AG04449 (cell line): ENCODE results near the gene TNF.

Source experiments
- CTCF ChIA-PET: fragments of 350-600 bp; formaldehyde crosslinking; extraction: SDS; loops from one replicate; lab custom pipeline; 2021; ENCODE audit warnings: antibody characterized with exemption; lab: Yijun Ruan, JAX
- POLR2A ChIA-PET: fragments of 400-600, 350-600 bp; formaldehyde crosslinking; extraction: SDS; loops from one replicate; lab custom pipeline; 2020; ENCODE audit warnings: antibody characterized with exemption, inconsistent platforms; lab: Yijun Ruan, JAX
- DNase-seq: peaks from one replicate; pipeline ENCODE4 v3.0.0-alpha.2; 2010; ENCODE audit warnings: low read depth, low spot score
- H3K4me3 ChIP-seq: 2 replicates; pipeline ENCODE4 v1.5.1; 2011; ENCODE audit warnings: low read depth, mild to moderate bottlenecking, control low read depth, low read length
- CTCF ChIP-seq: IDR thresholded peaks from one replicate; pipeline ENCODE4 v1.5.1; 2011; ENCODE audit warnings: mild to moderate bottlenecking, moderate library complexity, low read length, control low read depth, inconsistent platforms; ENCODE audit not compliant: insufficient read depth; ENCODE audit errors: missing control alignments

TNF gene

DNA sequence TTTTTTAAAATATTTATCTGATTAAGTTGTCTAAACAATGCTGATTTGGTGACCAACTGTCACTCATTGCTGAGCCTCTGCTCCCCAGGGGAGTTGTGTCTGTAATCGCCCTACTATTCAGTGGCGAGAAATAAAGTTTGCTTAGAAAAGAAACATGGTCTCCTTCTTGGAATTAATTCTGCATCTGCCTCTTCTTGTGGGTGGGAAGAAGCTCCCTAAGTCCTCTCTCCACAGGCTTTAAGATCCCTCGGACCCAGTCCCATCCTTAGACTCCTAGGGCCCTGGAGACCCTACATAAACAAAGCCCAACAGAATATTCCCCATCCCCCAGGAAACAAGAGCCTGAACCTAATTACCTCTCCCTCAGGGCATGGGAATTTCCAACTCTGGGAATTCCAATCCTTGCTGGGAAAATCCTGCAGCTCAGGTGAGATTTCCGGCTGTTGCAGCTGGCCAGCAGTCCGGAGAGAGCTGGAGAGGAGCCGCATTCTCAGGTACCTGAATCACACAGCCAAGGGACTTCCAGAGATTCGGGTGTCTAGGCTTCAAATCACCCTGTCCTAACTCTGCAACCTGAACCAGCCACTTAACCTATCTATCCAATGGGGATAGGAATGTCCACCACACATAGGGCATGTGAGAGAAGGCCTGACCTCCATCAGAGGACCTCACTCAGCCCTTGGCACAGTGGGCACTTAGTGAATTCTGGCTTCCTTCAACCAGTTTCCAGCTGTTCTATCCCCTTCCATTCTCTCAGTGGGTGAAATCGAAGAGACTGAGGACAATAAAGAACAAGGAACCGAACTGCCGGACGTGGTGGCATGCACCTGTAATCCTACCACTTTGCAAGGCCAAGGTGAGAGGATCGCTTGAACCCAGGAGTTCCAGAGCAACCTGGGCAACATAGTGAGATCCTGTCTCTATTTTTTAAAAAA is 3.1 kb downstream of the TNF start:
- no peak for DNase-seq

DNA sequence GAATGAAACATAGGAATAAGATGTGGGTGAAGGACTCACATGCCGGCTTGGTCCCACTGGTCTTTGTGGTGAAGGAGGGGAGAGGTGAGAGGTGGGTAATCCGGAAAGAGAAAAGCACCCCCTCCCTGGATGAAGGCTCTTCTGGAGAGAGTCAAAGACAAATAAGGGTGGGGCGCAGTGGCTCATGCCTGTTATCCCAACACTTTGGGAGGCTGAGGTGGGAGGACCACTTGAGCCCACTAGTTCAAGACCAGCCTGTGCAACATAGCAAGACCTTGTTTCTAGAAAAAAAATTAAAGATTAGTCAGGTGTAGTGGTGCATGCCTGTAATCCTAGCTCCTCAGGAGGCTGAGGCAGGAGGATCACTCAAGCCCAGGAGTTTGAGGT is 3.7 kb downstream of the TNF start:
- no peak for DNase-seq
- TF ChIP-seq CTCF = no peak
- POLR2A ChIA-PET = no interaction called here
- CTCF ChIA-PET = interaction anchor here (5.8 to 31.3 kb wide), 3 partner anchors 10 to 26 kb away, joined by 40 to 1569 read pairs (median 459); partner anchors contain the start of genes ATP6V1G2, DDX39B, LTA and NCR3
- no peak overlapping the region for H3K4me3 ChIP-seq

More for the DNA sequence above, 3.1 kb downstream of the TNF start:
- H3K4me3 ChIP-seq = no peak overlapping the region
- ChIA-PET POLR2A (interaction anchor here (1.8 kb wide), 1 partner anchor 37 kb away, joined by 5 read pairs; the partner anchor contains the start of gene DDX39B), CTCF (interaction anchor here (0.8 to 31.3 kb wide), 5 partner anchors 8 to 48 kb away, joined by 3 to 1569 read pairs (median 40); partner anchors contain the start of genes ATP6V1G2, DDX39B, LST1 and LTA)
- no peak for TF ChIP-seq CTCF

DNA sequence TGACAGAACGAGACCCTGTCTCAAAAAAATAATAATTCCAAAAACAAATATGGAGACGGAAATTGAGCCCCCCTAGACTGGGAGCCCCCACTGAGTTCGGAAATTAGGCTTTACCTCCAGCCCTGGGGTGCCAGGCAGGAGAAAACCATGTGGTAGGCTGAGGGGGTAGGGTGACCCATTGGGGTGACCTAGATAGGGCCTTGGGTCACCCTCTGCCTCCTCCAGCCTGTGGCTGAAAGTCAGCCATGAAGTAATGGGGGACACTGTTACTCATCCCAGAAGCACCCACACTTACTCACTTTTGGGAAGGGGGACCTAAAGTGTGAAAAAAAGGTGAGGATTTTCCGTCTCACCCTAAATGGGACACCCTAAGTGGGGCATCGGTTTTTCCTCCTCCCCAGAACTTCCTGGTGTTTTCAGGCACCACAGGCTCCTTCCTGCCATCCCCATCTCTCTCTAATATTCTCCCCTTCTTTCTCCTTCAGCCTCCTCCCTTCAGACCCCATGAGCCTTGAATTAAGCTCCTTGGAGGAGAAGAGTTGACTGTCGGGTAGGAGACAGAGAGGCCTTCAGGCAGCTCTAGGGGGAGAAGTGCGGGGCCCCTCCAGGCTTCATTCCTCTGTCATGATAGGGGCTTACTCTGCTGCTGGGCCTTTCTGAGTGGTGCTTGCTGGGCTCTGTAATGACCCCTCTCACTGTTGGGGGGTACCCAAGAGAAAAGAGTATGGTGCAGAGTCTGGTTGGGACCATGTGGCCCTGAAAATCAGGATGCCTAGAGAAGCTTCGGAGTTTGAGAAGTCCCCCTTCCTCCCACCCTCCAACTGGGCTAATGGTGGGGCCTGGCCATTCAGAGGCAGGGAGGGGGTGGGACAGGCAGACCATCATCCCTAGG is 4.4 kb downstream of the TNF start:
- TF ChIP-seq CTCF = no peak
- CTCF ChIA-PET = interaction anchor here (1.1 to 31.3 kb wide), 11 partner anchors 9 to 151 kb away, joined by 3 to 1569 read pairs (median 4); partner anchors contain the start of genes ATP6V1G2, DDX39B, LTA and LY6G5C
- DNase-seq = no peak
- H3K4me3 ChIP-seq = no peak overlapping the region
- POLR2A ChIA-PET = interaction anchor here (1.0 kb wide), 1 partner anchor 11 kb away, joined by 4 read pairs; no protein-coding TSS in a partner anchor

DNA sequence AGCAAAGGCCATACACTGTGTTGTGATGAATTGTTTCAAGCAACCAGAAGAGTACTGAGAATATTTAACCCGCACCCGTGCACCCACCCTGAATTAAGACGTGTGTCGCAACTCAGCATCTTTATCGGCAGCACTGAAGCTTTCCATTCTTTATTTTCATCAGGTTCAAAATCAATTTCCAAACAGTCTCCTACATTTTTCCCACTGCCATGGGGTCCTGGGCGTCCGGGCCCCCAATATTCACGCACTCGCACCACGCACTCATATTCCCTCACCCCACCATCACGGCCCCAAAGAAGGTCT is 5.0 kb downstream of the TNF start:
- no peak for TF ChIP-seq CTCF
- peak overlapping the region; percentile 89 for H3K4me3 ChIP-seq
- DNase-seq = no peak
- POLR2A ChIA-PET = interaction anchor here (1.0 to 1.9 kb wide), 3 partner anchors 12 to 33 kb away, joined by 4 read pairs; partner anchors contain the start of gene NFKBIL1
- CTCF ChIA-PET = interaction anchor here (1.1 to 31.3 kb wide), 12 partner anchors 9 to 150 kb away, joined by 3 to 1569 read pairs (median 4); partner anchors contain the start of genes ATP6V1G2, DDX39B, LTA and LY6G5C

DNA sequence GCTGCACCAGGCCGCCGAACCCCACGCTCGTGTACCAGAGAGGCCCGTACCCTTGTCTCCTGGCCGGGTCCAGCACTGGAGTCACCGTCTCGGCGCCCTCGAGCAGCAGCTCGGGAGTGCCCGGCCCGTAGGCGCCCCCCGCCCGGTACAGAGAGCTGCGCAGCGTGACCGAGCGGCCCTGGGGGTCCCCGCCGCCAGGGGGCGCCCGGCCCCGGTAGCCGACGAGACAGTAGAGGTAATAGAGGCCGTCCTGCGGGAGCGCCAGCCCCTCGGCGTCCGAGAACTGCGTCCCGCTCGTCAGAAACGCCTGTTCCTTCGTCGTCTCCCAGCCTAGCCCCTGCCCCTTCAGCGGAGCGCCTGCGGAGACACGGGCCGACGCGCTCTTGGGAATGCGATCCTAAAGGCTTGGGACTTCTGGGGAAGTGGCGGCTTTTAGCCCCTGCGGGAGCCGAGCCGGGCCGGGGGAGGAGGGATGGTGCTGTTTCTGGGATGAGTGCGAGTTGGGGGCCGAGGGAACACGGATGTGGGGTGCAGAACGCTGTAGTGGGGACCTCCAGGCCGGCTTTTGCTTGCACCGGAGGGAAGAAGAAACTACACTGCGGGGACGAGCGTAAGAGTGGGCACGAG is 5.6 kb downstream of the TNF start:
- peak overlapping the region; percentile 89 for H3K4me3 ChIP-seq
- POLR2A ChIA-PET = interaction anchor here (0.6 to 1.9 kb wide), 4 partner anchors 12 to 33 kb away, joined by 3 to 4 read pairs (median 4); partner anchors contain the start of gene NFKBIL1
- CTCF ChIA-PET = interaction anchor here (1.1 to 31.3 kb wide), 10 partner anchors 8 to 149 kb away, joined by 3 to 1569 read pairs (median 5); partner anchors contain the start of genes ATP6V1G2, DDX39B, LTA and NCR3
- DNase-seq = no peak
- peak; percentile 93 for TF ChIP-seq CTCF
